K562 (cell line): Measurements from ENCODE around the gene STARD8. TPM values are rescaled to one million over a fixed set of nuclear protein-coding genes. Genes with fewer than 3 reads are reported as not detected.

Experiments used
- ATAC-seq: fragments of 200-7000 bp; cut with Tn5 transposase; 3 replicates; pipeline ENCODE4 v1.9.1; 2020; ENCODE audit warnings: moderate library complexity
- BruUV-seq: library from RNA; stranded (reverse); fragments of 400-500 nt; replicated peaks from 2 replicates; lab custom pipeline; 2021; lab: Mats Ljungman, UMichigan
- CTCF ChIA-PET: fragments of 300-600 bp; formaldehyde crosslinking; extraction: SDS; loops from one replicate; lab custom pipeline; 2021; ENCODE audit warnings: low intra/inter-chr PET ratio; lab: Yijun Ruan, JAX
- POLR2A ChIA-PET: fragments of 300-600, 350-650 bp; sonication (Branson Sonifier 250); formaldehyde crosslinking; extraction: SDS; loops from one replicate; lab custom pipeline; 2021; ENCODE audit warnings: antibody characterized with exemption, inconsistent platforms; lab: Yijun Ruan, JAX
- DNase-seq, 4 experiments: peaks; one replicate each; pipeline versions ENCODE4 v3.0.0 to v3.0.0-alpha.2; 2011 to 2018; ENCODE audit warnings: low spot score in 3 of 4, mixed read lengths in 3 of 4; ENCODE audit errors: extremely low read depth in 1 of 4
- FAIRE-seq: peaks from 2 replicates; lab custom pipeline; 2011; peaks lifted over from hg19 to GRCh38; lab: Jason Lieb, UNC
- H2AFZ ChIP-seq: 2 replicates; pipeline ENCODE4 v1.6.0; 2011; ENCODE audit warnings: low read depth, low read length, control low read depth, inconsistent platforms
- H3K27ac ChIP-seq: fragments of 200-600 bp; 3 replicates; pipeline ENCODE4 v1.8.0; 2011; ENCODE audit warnings: low read depth, mild to moderate bottlenecking, control low read depth, inconsistent platforms, low read length, moderate library complexity, mixed read lengths; ENCODE audit errors: extremely low read depth
- H3K27me3 ChIP-seq, 2 experiments: fragments of 300-600 bp in 1 of 2; 2 replicates in 1 of 2; 3 replicates in 1 of 2; pipeline versions ENCODE4 v1.6.0 to v1.8.0; 2011; ENCODE audit warnings: inconsistent platforms in 2 of 2, low read length in 2 of 2, mild to moderate bottlenecking in 1 of 2, mixed read lengths in 1 of 2, moderate library complexity in 1 of 2; ENCODE audit not compliant: control insufficient read depth in 2 of 2, insufficient read depth in 2 of 2
- H3K36me3 ChIP-seq: fragments of 300-600 bp; 3 replicates; pipeline ENCODE4 v1.8.0; 2011; ENCODE audit warnings: mild to moderate bottlenecking, low read length, inconsistent platforms; ENCODE audit not compliant: control insufficient read depth, insufficient read depth
- H3K4me1 ChIP-seq, 2 experiments: fragments of 200-600 bp in 1 of 2; replicated peaks in 1 of 2; 2 replicates in 1 of 2; 3 replicates in 1 of 2; pipeline versions ENCODE4 v1.5.1 to v1.8.0; 2011; ENCODE audit warnings: inconsistent platforms in 2 of 2, low read length in 2 of 2, mild to moderate bottlenecking in 1 of 2, mixed read lengths in 1 of 2, moderate library complexity in 1 of 2; ENCODE audit not compliant: control insufficient read depth in 2 of 2, insufficient read depth in 2 of 2
- H3K4me2 ChIP-seq: 2 replicates; pipeline ENCODE4 v1.6.1; 2011; ENCODE audit warnings: low read length, control low read depth, inconsistent platforms, mixed read lengths; ENCODE audit not compliant: insufficient read depth
- H3K4me3 ChIP-seq: fragments of 200-600 bp; sonication (generic), shearing (Covaris generic); 2 replicates; pipeline ENCODE4 v1.5.1; 2016; ENCODE audit warnings: control low read depth, inconsistent platforms
- H3K79me2 ChIP-seq: fragments of 200-600 bp; 3 replicates; pipeline ENCODE4 v1.8.0; 2011; ENCODE audit warnings: low read length, inconsistent platforms; ENCODE audit not compliant: control insufficient read depth, insufficient read depth
- H3K9ac ChIP-seq, 2 experiments: 2 replicates each; pipeline versions ENCODE4 v1.6.0 to v1.6.1; 2011; ENCODE audit warnings: low read depth in 2 of 2, low read length in 2 of 2, control low read depth in 1 of 2, inconsistent platforms in 1 of 2, mild to moderate bottlenecking in 1 of 2, mixed read lengths in 1 of 2; ENCODE audit not compliant: insufficient read depth in 1 of 2
- H3K9me1 ChIP-seq: one replicate; pipeline ENCODE4 v1.6.0; 2011; ENCODE audit warnings: inconsistent platforms, mild to moderate bottlenecking, low read length, moderate library complexity; ENCODE audit not compliant: control insufficient read depth, insufficient read depth
- H3K9me3 ChIP-seq: replicated peaks from 2 replicates; pipeline ENCODE4 v1.5.1; 2011; ENCODE audit warnings: low read depth, low read length, inconsistent platforms; ENCODE audit not compliant: control insufficient read depth, insufficient read depth
- H4K20me1 ChIP-seq: replicated peaks from 2 replicates; pipeline ENCODE4 v1.6.1; 2011; ENCODE audit warnings: low read length, inconsistent platforms, mixed read lengths; ENCODE audit not compliant: control insufficient read depth, insufficient read depth
- ADNP ChIP-seq: fragments of 200-800 bp; sonication (Bioruptor generic); IDR thresholded peaks from 2 replicates; pipeline ENCODE4 v1.6.1; 2016; ENCODE audit warnings: missing genetic modification characterization, missing compliant biosample characterization
- CHCHD3 ChIP-seq: fragments of 250-450 bp; sonication (Bioruptor Pico); IDR thresholded peaks from 2 replicates; pipeline ENCODE4 v2.1.2; 2022; ENCODE audit warnings: mild to moderate bottlenecking
- CSDE1 ChIP-seq, 2 experiments: fragments of 450-650 bp; IDR thresholded peaks; 2 replicates each; pipeline ENCODE4 v1.6.1; 2016; ENCODE audit warnings: mild to moderate bottlenecking in 1 of 2
- FOXJ2 ChIP-seq: fragments of 200-800 bp; sonication (Bioruptor generic); IDR thresholded peaks from 2 replicates; pipeline ENCODE4 v1.6.1; 2016; ENCODE audit warnings: missing genetic modification characterization, missing compliant biosample characterization
- GATA2 ChIP-seq: sonication (generic); formaldehyde crosslinking; IDR thresholded peaks from 2 replicates; pipeline ENCODE4 v1.4.0; 2020; ENCODE audit warnings: mild to moderate bottlenecking, missing genetic modification reagents
- GTF3C2 ChIP-seq: IDR thresholded peaks from 3 replicates; pipeline ENCODE4 v1.6.1; 2011; ENCODE audit warnings: borderline replicate concordance, mild to moderate bottlenecking, moderate library complexity; ENCODE audit not compliant: insufficient read length; ENCODE audit errors: extremely low read depth
- KLF13 ChIP-seq: fragments of 450-650 bp; IDR thresholded peaks from 2 replicates; pipeline ENCODE4 v1.6.1; 2016; ENCODE audit warnings: missing genetic modification characterization, low read depth, mild to moderate bottlenecking, missing compliant biosample characterization, moderate library complexity, borderline replicate concordance
- MTA3 ChIP-seq: fragments of 450-650 bp; formaldehyde crosslinking; IDR thresholded peaks from 2 replicates; pipeline ENCODE4 v1.6.1; 2017; ENCODE audit warnings: mild to moderate bottlenecking, borderline replicate concordance
- NCOA4 ChIP-seq: fragments of 450-650 bp; IDR thresholded peaks from 2 replicates; pipeline ENCODE4 v1.6.1; 2018; ENCODE audit warnings: mild to moderate bottlenecking; ENCODE audit not compliant: partially characterized antibody
- NR3C1 ChIP-seq: sonication (generic); formaldehyde crosslinking; IDR thresholded peaks from 2 replicates; pipeline ENCODE4 v1.8.1; 2022; ENCODE audit warnings: missing genetic modification reagents
- ZC3H8 ChIP-seq: fragments of 450-650 bp; IDR thresholded peaks from 2 replicates; pipeline ENCODE4 v1.6.1; 2017
- ZEB2 ChIP-seq: fragments of 450-650 bp; IDR thresholded peaks from 2 replicates; pipeline ENCODE4 v1.6.1; 2016
- ZNF23 ChIP-seq: fragments of 250-450 bp; sonication (Bioruptor Pico); IDR thresholded peaks from 2 replicates; pipeline ENCODE4 v1.4.0; 2020; ENCODE audit warnings: mild to moderate bottlenecking
- ZNF3 ChIP-seq: fragments of 250-450 bp; sonication (Bioruptor Pico); IDR thresholded peaks from 2 replicates; pipeline ENCODE4 v1.5.0; 2021; ENCODE audit warnings: mild to moderate bottlenecking, moderate library complexity
- ZNF589 ChIP-seq: fragments of 200-800 bp; sonication (Bioruptor generic); IDR thresholded peaks from 2 replicates; pipeline ENCODE4 v1.6.1; 2016; ENCODE audit warnings: low read depth, missing genetic modification characterization, missing compliant biosample characterization
- ZNF639 ChIP-seq, 2 experiments: fragments of 200-800 bp in 1 of 2; sonication (Bioruptor generic) in 1 of 2; sonication (generic) in 1 of 2; formaldehyde crosslinking in 1 of 2; IDR thresholded peaks in 1 of 2; conservative IDR thresholded peaks in 1 of 2; 2 replicates each; pipeline versions ENCODE4 v1.5.0 to v1.6.1; 2016 to 2020; ENCODE audit warnings: missing compliant biosample characterization in 1 of 2, missing genetic modification characterization in 1 of 2, missing genetic modification reagents in 1 of 2
- WGBS: fragments of 100-300 bp; shearing (Covaris generic); methylation state at CpG from one replicate; pipeline ENCODE4 v1.1.6; 2016; ENCODE audit warnings: low coverage, mixed read lengths; ENCODE audit not compliant: insufficient coverage; ENCODE audit errors: missing lambda C conversion rate; 5-methylcytosine and 5-hydroxymethylcytosine counted together
- in situ Hi-C: fragments of 300-500 bp; cut with MboI; formaldehyde crosslinking; loops from 4 replicates; pipeline ENCODE4 v1.15.0; 2018; ENCODE audit warnings: inconsistent platforms, mixed read lengths
- intact Hi-C: fragments of 100-400 bp; cut with micrococcal nuclease; formaldehyde crosslinking; loops from 2 replicates; pipeline ENCODE4 v1.14.2; 2022
- polyA plus RNA-seq, 8 experiments: library from polyadenylated mRNA; depleted of rRNA in 4 of 8; stranded (reverse) in 5 of 8; unstranded in 3 of 8; fragments of >200 nt; fragmentation: Nextera tagmentation in 2 of 8; fragmentation: Illumina TruSeq in 1 of 8; extraction: Ambion mirVana in 2 of 8; extraction: Trizol in 1 of 8; gene quantifications; 2 replicates each; pipeline versions ENCODE4 v1.2.1 to v1.2.3, GENCODE V29; 2011 to 2014; ENCODE audit warnings: inconsistent platforms in 1 of 8, missing spikeins in 1 of 8
- total RNA-seq, 7 experiments: library from RNA; depleted of rRNA in 6 of 7; stranded (reverse); fragments of >200 nt in 6 of 7; fragmentation: Illumina TruSeq in 2 of 7; extraction: Trizol in 2 of 7; gene quantifications; 2 replicates each; pipeline versions ENCODE4 v1.2.1 to v1.2.3, GENCODE V29; 2011 to 2021; ENCODE audit warnings: low replicate concordance in 1 of 7

The STARD8 gene
- total and polyA plus RNA-seq, 9 of the 15 experiments (the other 6 are each of a cell fraction or from before 2014, with no cell fraction given), result 1.6 to 35.0 (median 15.9) TPM

DNA sequence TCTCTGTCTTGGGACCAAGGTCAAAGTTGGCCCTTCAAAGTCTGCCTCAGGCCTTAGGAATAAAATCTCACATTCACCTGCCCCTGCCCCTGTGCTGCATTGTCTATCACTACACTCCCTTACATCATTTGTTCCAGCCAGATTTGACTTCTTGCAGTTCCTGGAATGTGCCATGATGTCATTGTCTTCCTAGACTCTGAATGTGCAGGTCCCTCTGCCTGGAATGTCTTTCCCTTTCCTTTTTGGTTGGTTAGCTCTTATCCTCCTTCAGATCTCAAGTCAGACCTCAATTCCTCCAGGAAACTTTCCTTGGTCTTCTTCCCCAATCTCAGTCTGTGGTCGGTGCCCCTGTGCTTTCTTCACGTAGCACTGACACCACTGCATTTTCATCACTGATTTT, 113.6 kb downstream of the STARD8 start:
- Histone ChIP-seq H3K4me1 (no peaks in the 10 kb centered on the region), H3K9me3 (no peaks in the 10 kb centered on the region), H3K27ac (no peak overlapping the region), H3K79me2 (no peaks in the 10 kb centered on the region), H3K9me1 (peaks cover 3% of the 10 kb centered on the region), H3K27me3 (no peaks in the 10 kb centered on the region; a peak in 1 of 5 replicates), H3K4me2 (no peak overlapping the region), H3K36me3 (no peaks in the 10 kb centered on the region), H3K9ac (no peak overlapping the region), H2AFZ (no peak overlapping the region), H4K20me1 (no peaks in the 10 kb centered on the region), H3K4me3 (no peak overlapping the region)
- no peak for ATAC-seq
- intact Hi-C loops, result no loop called here
- no peak for TF ChIP-seq GTF3C2
- TF ChIP-seq CHCHD3 (CRISPR knock-in tag), result no peak
- no peak for TF ChIP-seq FOXJ2 (tag)
- TF ChIP-seq NR3C1 (CRISPR knock-in tag), result no peak
- TF ChIP-seq ZNF3 (CRISPR knock-in tag), result no peak
- no peak for TF ChIP-seq ZNF23 (CRISPR knock-in tag)
- no peak for TF ChIP-seq MTA3
- TF ChIP-seq CSDE1 (IDR thresholded peaks at IDR 0.05), result no peak
- no peak for TF ChIP-seq ADNP (tag)
- TF ChIP-seq ZNF639 (CRISPR knock-in tag; conservative IDR thresholded peaks at IDR 0.05 in 1 of 2, IDR thresholded peaks at IDR 0.05 in 1 of 2), result no peak
- no peak for TF ChIP-seq ZNF589 (CRISPR knock-in tag)
- no peak for TF ChIP-seq NCOA4
- TF ChIP-seq ZC3H8, result no peak
- no peak for TF ChIP-seq GATA2 (CRISPR knock-in tag)
- TF ChIP-seq KLF13 (tag), result no peak
- no peak for TF ChIP-seq ZEB2
- FAIRE-seq, result no peak
- CTCF ChIA-PET, result no interaction called here
- BruUV-seq, result no TSS peak
- POLR2A ChIA-PET, result interaction anchor here (0.5 kb wide), 1 partner anchor 50 kb away, joined by 3 read pairs; no protein-coding TSS in a partner anchor
- in situ Hi-C loops, result no loop called here
- 0% methylated on average over 2 of the region's 2 CpGs for WGBS
- no peak for DNase-seq
